MCF 10A (cell line): Measurements from ENCODE around the gene ARPP21. TPM values are rescaled to one million over a fixed set of nuclear protein-coding genes. Genes with fewer than 3 reads are reported as not detected.
"Not testable (repeated sequence)": the region's sequence is repeated elsewhere in the genome, so short reads cannot be mapped to it uniquely, and the experiment has no call there.

Source experiments
- BruUV-seq: library from RNA; stranded (reverse); fragments of 400-500 nt; replicated peaks from 2 replicates; lab custom pipeline; 2021; lab: Mats Ljungman, UMichigan
- CTCF ChIA-PET: fragments of 300-600 bp; sonication (Branson Sonifier 250); formaldehyde crosslinking; extraction: SDS; loops from one replicate; lab custom pipeline; 2021; ENCODE audit warnings: antibody characterized with exemption, inconsistent platforms; lab: Yijun Ruan, JAX
- POLR2A ChIA-PET: fragments of 300-600, 350-650 bp; sonication (Branson Sonifier 250); formaldehyde crosslinking; extraction: SDS; loops from one replicate; lab custom pipeline; 2020; ENCODE audit warnings: antibody characterized with exemption, inconsistent platforms; lab: Yijun Ruan, JAX
- DNase-seq: peaks from one replicate; pipeline ENCODE4 v3.0.0-alpha.2; 2018; ENCODE audit not compliant: unreplicated experiment
- H3K27ac Mint-ChIP-seq: one replicate; pipeline ENCODE4 v1.8.0; 2022; ENCODE audit warnings: mild to moderate bottlenecking, low read depth, mixed read lengths; ENCODE audit not compliant: unreplicated experiment
- H3K27me3 Mint-ChIP-seq: one replicate; pipeline ENCODE4 v1.8.0; 2022; ENCODE audit warnings: mixed read lengths; ENCODE audit not compliant: insufficient read depth, unreplicated experiment
- H3K36me3 Mint-ChIP-seq: one replicate; pipeline ENCODE4 v1.8.0; 2022; ENCODE audit warnings: mild to moderate bottlenecking, moderate library complexity, mixed read lengths; ENCODE audit not compliant: insufficient read depth, unreplicated experiment
- H3K4me1 Mint-ChIP-seq: one replicate; pipeline ENCODE4 v1.8.0; 2022; ENCODE audit warnings: mixed read lengths; ENCODE audit not compliant: insufficient read depth, unreplicated experiment
- H3K4me3 Mint-ChIP-seq: one replicate; pipeline ENCODE4 v1.8.0; 2022; ENCODE audit warnings: mild to moderate bottlenecking, moderate library complexity, mixed read lengths; ENCODE audit not compliant: unreplicated experiment
- H3K9me3 Mint-ChIP-seq: one replicate; pipeline ENCODE4 v1.8.0; 2022; ENCODE audit warnings: mixed read lengths; ENCODE audit not compliant: unreplicated experiment
- intact Hi-C: fragments of 100-400 bp; cut with micrococcal nuclease; formaldehyde crosslinking; loops from 2 replicates; pipeline ENCODE4 v1.14.1; 2022
- microRNA-seq: library from miRNA; unstranded; fragments of <30 nt; microRNA quantifications from one replicate; pipeline ENCODE4 v1.2.0, GENCODE V29; 2022
- total RNA-seq: library from RNA; stranded (reverse); gene quantifications from 2 replicates; pipeline ENCODE4 v1.2.3, GENCODE V29; 2022
- TF ChIP-seq, protein P1 (sequence below): fragments of 200-600 bp; IDR thresholded peaks from one replicate; pipeline ENCODE4 v1.8.0; 2022; ENCODE audit warnings: antibody characterized with exemption, mild to moderate bottlenecking; ENCODE audit not compliant: unreplicated experiment

The ARPP21 gene
- total RNA-seq, 1 experiment from 2014 or later, result not detected

- Mint-ChIP-seq H3K27me3 (peaks cover 3% of the 10 kb centered on the region), H3K27ac (no peak overlapping the region), H3K9me3 (no peaks in the 10 kb centered on the region), H3K4me3 (no peak overlapping the region), H3K4me1 (no peaks in the 10 kb centered on the region), H3K36me3 (no peaks in the 10 kb centered on the region)
- CTCF ChIA-PET, result no interaction called here
- BruUV-seq, result no TSS peak
- no peak for DNase-seq
- POLR2A ChIA-PET, result no interaction called here
- TF ChIP-seq, protein P1, sequence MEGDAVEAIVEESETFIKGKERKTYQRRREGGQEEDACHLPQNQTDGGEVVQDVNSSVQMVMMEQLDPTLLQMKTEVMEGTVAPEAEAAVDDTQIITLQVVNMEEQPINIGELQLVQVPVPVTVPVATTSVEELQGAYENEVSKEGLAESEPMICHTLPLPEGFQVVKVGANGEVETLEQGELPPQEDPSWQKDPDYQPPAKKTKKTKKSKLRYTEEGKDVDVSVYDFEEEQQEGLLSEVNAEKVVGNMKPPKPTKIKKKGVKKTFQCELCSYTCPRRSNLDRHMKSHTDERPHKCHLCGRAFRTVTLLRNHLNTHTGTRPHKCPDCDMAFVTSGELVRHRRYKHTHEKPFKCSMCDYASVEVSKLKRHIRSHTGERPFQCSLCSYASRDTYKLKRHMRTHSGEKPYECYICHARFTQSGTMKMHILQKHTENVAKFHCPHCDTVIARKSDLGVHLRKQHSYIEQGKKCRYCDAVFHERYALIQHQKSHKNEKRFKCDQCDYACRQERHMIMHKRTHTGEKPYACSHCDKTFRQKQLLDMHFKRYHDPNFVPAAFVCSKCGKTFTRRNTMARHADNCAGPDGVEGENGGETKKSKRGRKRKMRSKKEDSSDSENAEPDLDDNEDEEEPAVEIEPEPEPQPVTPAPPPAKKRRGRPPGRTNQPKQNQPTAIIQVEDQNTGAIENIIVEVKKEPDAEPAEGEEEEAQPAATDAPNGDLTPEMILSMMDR, result no peak
- intact Hi-C loops, result no loop called here
These were observed 175.2 kb downstream of the ARPP21 start for GRCh38 chr3:35814531-35814930.

DNA sequence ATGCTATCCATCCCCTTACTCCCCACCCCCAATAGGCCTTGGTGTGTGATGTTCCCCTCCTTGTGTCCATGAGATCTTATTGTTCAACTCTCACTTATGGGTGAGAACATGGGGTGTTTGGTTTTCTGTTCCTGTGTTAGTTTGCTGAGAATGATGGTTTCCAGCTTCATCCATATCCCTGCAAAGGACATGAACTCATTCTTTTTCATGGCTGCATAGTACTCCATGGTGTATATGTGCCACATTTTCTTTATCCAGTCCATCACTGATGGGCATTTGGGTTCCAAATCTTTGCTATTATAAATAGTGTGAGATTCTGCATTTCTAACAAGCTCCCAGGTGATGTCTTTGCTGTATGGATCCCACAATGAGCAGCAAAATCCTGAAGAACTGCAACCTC is 176.5 kb downstream of the ARPP21 start:
- DNase-seq, intact Hi-C loops, H3K27ac Mint-ChIP-seq, H3K36me3 Mint-ChIP-seq, H3K9me3 Mint-ChIP-seq, H3K27me3 Mint-ChIP-seq, H3K4me3 Mint-ChIP-seq, BruUV-seq, H3K4me1 Mint-ChIP-seq: not testable (repeated sequence)
- POLR2A ChIA-PET, result interaction anchor here (0.7 kb wide), 1 partner anchor 844 kb away, joined by 3 read pairs; no protein-coding TSS in a partner anchor
- CTCF ChIA-PET, result interaction anchor here (0.8 to 0.9 kb wide), 2 partner anchors 97 to 255 kb away, joined by 3 to 4 read pairs; no protein-coding TSS in a partner anchor

GRCh38 chr3:35817216-35817615 is 177.9 kb downstream of the ARPP21 start:
- Mint-ChIP-seq H3K36me3 (no peaks in the 10 kb centered on the region), H3K27me3 (no peaks in the 10 kb centered on the region), H3K4me1 (no peaks in the 10 kb centered on the region), H3K9me3 (no peaks in the 10 kb centered on the region), H3K27ac (no peak overlapping the region), H3K4me3 (no peak overlapping the region)
- no TSS peak for BruUV-seq
- ChIA-PET POLR2A (no interaction called here), CTCF (no interaction called here)
- intact Hi-C loops, result no loop called here
- DNase-seq, result no peak
- TF ChIP-seq, protein P1, result no peak

DNA sequence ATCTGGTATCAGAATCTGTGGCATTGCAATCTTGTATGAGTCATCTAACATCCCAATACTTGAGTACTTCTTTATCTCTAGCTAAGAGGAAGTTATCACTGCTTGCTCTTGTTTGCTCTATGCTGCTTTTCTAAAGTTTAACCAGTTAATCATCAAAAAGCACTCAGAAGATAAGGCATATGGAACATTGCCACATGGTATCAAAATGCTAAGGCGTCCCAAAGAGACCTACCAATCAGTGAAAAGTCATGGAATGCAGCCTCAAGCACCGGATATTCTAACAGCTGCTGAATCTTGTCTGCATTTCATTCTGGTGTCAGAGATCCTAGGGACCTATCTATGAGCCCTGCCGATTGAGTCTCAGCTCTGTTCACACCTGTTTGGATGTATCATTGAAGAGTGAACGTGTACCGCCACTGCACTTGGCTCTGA is 192.8 kb downstream of the ARPP21 start:
- BruUV-seq, result no TSS peak
- TF ChIP-seq, protein P1, result no peak
- intact Hi-C loops, result no loop called here
- DNase-seq, result no peak
- H3K4me3 Mint-ChIP-seq, result no peak overlapping the region
- H3K4me1 Mint-ChIP-seq, result no peaks in the 10 kb centered on the region
- H3K27me3 Mint-ChIP-seq, result peaks cover 18% of the 10 kb centered on the region
- no peak overlapping the region for H3K27ac Mint-ChIP-seq
- no peaks in the 10 kb centered on the region for H3K9me3 Mint-ChIP-seq
- ChIA-PET CTCF (interaction anchor here (1.0 kb wide), 1 partner anchor 76 kb away, joined by 4 read pairs; no protein-coding TSS in a partner anchor), POLR2A (interaction anchor here (0.7 kb wide), 1 partner anchor 198 kb away, joined by 3 read pairs; no protein-coding TSS in a partner anchor)
- H3K36me3 Mint-ChIP-seq, result no peaks in the 10 kb centered on the region

Small RNA genes lying within 50 kb of the gene (microRNA-seq; reads per million reads assigned to microRNA genes)
- gene MIR128-2, result 9.0 reads per million, percentile 46 among the genes with 10 or more reads in this experiment
